Ascending aorta (tissue), 2 donors: ENCODE data around the gene COL13A1. TPM values are rescaled to one million over a fixed set of nuclear protein-coding genes. Genes with fewer than 3 reads are reported as not detected.

Experiments used
- DNase-seq, 2 donors: peaks; one replicate each; pipeline ENCODE4 v3.0.0-alpha.2; 2019; ENCODE audit warnings: low spot score in 2 of 2
- H3K27ac ChIP-seq, 2 donors: fragments of 200-600 bp; sonication (generic); one replicate each; pipeline ENCODE4 v1.5.1; 2016 to 2017; ENCODE audit warnings: mild to moderate bottlenecking in 1 of 2
- H3K27me3 ChIP-seq: fragments of 200-600 bp; sonication (generic); one replicate; pipeline ENCODE4 v1.5.1; 2017
- H3K36me3 ChIP-seq, 2 donors: fragments of 200-600 bp; sonication (generic); one replicate each; pipeline ENCODE4 v1.5.1; 2016
- H3K4me1 ChIP-seq, 2 donors: fragments of 200-600 bp; sonication (generic); one replicate each; pipeline ENCODE4 v1.5.1; 2016 to 2017; ENCODE audit warnings: mild to moderate bottlenecking in 1 of 2
- H3K4me3 ChIP-seq, 2 donors: fragments of 200-600 bp; sonication (generic); one replicate each; pipeline ENCODE4 v1.5.1; 2016 to 2017; ENCODE audit warnings: mild to moderate bottlenecking in 1 of 2
- H3K9me3 ChIP-seq, 2 donors: fragments of 200-600 bp; sonication (generic); one replicate each; pipeline ENCODE4 v1.5.1; 2016
- CTCF ChIP-seq, 3 experiments: fragments of 200-600 bp in 2 of 3; fragments of 450-650 bp in 1 of 3; sonication (generic) in 2 of 3; IDR thresholded peaks; one replicate each; pipeline ENCODE4 v1.5.1; 2016 to 2019; ENCODE audit warnings: antibody characterized with exemption in 3 of 3, mild to moderate bottlenecking in 1 of 3, moderate library complexity in 1 of 3
- intact Hi-C: fragments of 100-400 bp; cut with DNase I; formaldehyde crosslinking; loops from one replicate; pipeline ENCODE4 v1.15.1; 2023
- total RNA-seq: library from RNA; depleted of rRNA; stranded (reverse); fragments of >200 nt; gene quantifications from one replicate; pipeline ENCODE4 v1.1.0, GENCODE V29; 2016

Gene COL13A1
- total RNA-seq, 1 donor from 2014 or later, result 8.0 TPM

GRCh38 chr10:69919250-69919649 is 117.5 kb downstream of the COL13A1 start:
- no peak for TF ChIP-seq CTCF (IDR thresholded peaks at IDR 0.05)
- H3K4me3 ChIP-seq, result no peak overlapping the region
- intact Hi-C loops, result no loop called here
- peaks cover 0 to 3% of the 10 kb centered on the region in 2 donors for H3K4me1 ChIP-seq
- no peak overlapping the region for H3K27ac ChIP-seq
- H3K27me3 ChIP-seq, result no peaks in the 10 kb centered on the region
- DNase-seq, result no peak
- H3K9me3 ChIP-seq, result no peaks in the 10 kb centered on the region
- H3K36me3 ChIP-seq, result peaks cover 0 to 13% of the 10 kb centered on the region in 2 donors

- H3K4me1 ChIP-seq, result no peaks in the 10 kb centered on the region
- intact Hi-C loops, result no loop called here
- no peak overlapping the region for H3K27ac ChIP-seq
- no peak for TF ChIP-seq CTCF (IDR thresholded peaks at IDR 0.05)
- peaks cover 0 to 3% of the 10 kb centered on the region in 2 donors for H3K36me3 ChIP-seq
- no peak for DNase-seq
- H3K27me3 ChIP-seq, result no peaks in the 10 kb centered on the region
- no peak overlapping the region for H3K4me3 ChIP-seq
- H3K9me3 ChIP-seq, result no peaks in the 10 kb centered on the region
Measured at GRCh38 chr10:69925111-69925510, 123.4 kb downstream of the COL13A1 start.

- H3K4me1 ChIP-seq, result no peaks in the 10 kb centered on the region
- intact Hi-C loops, result no loop called here
- no peaks in the 10 kb centered on the region for H3K9me3 ChIP-seq
- DNase-seq, result no peak
- TF ChIP-seq CTCF (IDR thresholded peaks at IDR 0.05), result no peak
- H3K36me3 ChIP-seq, result peaks cover 0 to 4% of the 10 kb centered on the region in 2 donors
- no peak overlapping the region for H3K4me3 ChIP-seq
- H3K27ac ChIP-seq, result no peak overlapping the region
- no peaks in the 10 kb centered on the region for H3K27me3 ChIP-seq
Measured at GRCh38 chr10:69928339-69928738, 126.6 kb downstream of the COL13A1 start.

- DNase-seq, result no peak
- Histone ChIP-seq H3K36me3 (peaks cover 0 to 4% of the 10 kb centered on the region in 2 donors), H3K9me3 (no peaks in the 10 kb centered on the region), H3K4me1 (no peaks in the 10 kb centered on the region), H3K27me3 (no peaks in the 10 kb centered on the region), H3K27ac (no peak overlapping the region), H3K4me3 (no peak overlapping the region)
- TF ChIP-seq CTCF (IDR thresholded peaks at IDR 0.05), result no peak
- intact Hi-C loops, result no loop called here
Measured at GRCh38 chr10:69929575-69929974, 127.9 kb downstream of the COL13A1 start.

- no peak overlapping the region for H3K4me3 ChIP-seq
- DNase-seq, result no peak
- H3K4me1 ChIP-seq, result no peaks in the 10 kb centered on the region
- no peak overlapping the region for H3K27ac ChIP-seq
- H3K9me3 ChIP-seq, result no peaks in the 10 kb centered on the region
- intact Hi-C loops, result no loop called here
- H3K36me3 ChIP-seq, result peaks cover 0 to 4% of the 10 kb centered on the region in 2 donors
- H3K27me3 ChIP-seq, result no peaks in the 10 kb centered on the region
- TF ChIP-seq CTCF (IDR thresholded peaks at IDR 0.05), result no peak
Measured at GRCh38 chr10:69934768-69935167, 133.1 kb downstream of the COL13A1 start.

GRCh38 chr10:69936091-69936490 is 134.4 kb downstream of the COL13A1 start:
- H3K4me3 ChIP-seq, result no peak overlapping the region
- intact Hi-C loops, result no loop called here
- H3K9me3 ChIP-seq, result no peaks in the 10 kb centered on the region
- no peaks in the 10 kb centered on the region for H3K4me1 ChIP-seq
- no peaks in the 10 kb centered on the region for H3K27me3 ChIP-seq
- peaks cover 0 to 4% of the 10 kb centered on the region in 2 donors for H3K36me3 ChIP-seq
- H3K27ac ChIP-seq, result no peak overlapping the region
- DNase-seq, result no peak
- TF ChIP-seq CTCF (IDR thresholded peaks at IDR 0.05), result peak in 1 of 3 experiments; percentile 10
